Stimulated activated naive CD8-positive, alpha-beta T cell treated with anti-CD3 and anti-CD28 coated beads, Interleukin-15, Interleukin-2, amounts not matched to agents 100 ng/mL and 50 ng/mL, for 24 hours (primary cell): ENCODE data around the gene MLLT11.

ENCODE experiments used
- H3K27ac Mint-ChIP-seq: one replicate; pipeline ENCODE4 v1.8.0; 2021; ENCODE audit warnings: mild to moderate bottlenecking, mixed read lengths
- H3K27me3 Mint-ChIP-seq: one replicate; pipeline ENCODE4 v1.8.0; 2021; ENCODE audit warnings: mixed read lengths
- H3K36me3 Mint-ChIP-seq: one replicate; pipeline ENCODE4 v1.8.0; 2021; ENCODE audit warnings: low read depth, mixed read lengths
- H3K4me1 Mint-ChIP-seq: one replicate; pipeline ENCODE4 v1.8.0; 2021; ENCODE audit warnings: low read depth, mixed read lengths
- H3K4me3 Mint-ChIP-seq: one replicate; pipeline ENCODE4 v1.8.0; 2021; ENCODE audit warnings: mild to moderate bottlenecking, mixed read lengths
- H3K9me3 Mint-ChIP-seq: one replicate; pipeline ENCODE4 v1.8.0; 2021; ENCODE audit warnings: mixed read lengths

MLLT11 gene

DNA sequence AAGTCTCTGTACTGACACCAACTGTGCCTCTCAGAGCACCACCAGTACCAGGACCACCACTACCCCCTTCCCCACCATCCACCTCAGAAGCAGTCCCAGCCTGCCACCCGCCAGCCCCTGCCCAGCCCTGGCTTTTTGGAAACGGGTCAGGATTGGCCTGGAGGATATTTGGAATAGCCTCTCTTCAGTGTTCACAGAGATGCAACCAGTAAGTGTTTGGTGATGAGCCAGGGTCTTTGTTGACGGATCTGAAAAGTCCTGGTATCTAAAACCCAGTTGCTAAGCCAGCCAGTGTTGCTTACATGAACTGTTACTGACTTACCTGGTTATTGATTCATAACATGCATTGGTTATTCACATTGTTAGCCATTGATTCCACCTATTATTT, 11.6 kb upstream of the MLLT11 start:
- H3K27me3 Mint-ChIP-seq, result no peaks in the 10 kb centered on the region
- H3K36me3 Mint-ChIP-seq, result peaks cover 42% of the 10 kb centered on the region
- H3K4me3 Mint-ChIP-seq, result peak overlapping the region; percentile 90
- H3K4me1 Mint-ChIP-seq, result peaks cover 55% of the 10 kb centered on the region
- H3K9me3 Mint-ChIP-seq, result no peaks in the 10 kb centered on the region
- peak overlapping the region; percentile 84 for H3K27ac Mint-ChIP-seq

DNA sequence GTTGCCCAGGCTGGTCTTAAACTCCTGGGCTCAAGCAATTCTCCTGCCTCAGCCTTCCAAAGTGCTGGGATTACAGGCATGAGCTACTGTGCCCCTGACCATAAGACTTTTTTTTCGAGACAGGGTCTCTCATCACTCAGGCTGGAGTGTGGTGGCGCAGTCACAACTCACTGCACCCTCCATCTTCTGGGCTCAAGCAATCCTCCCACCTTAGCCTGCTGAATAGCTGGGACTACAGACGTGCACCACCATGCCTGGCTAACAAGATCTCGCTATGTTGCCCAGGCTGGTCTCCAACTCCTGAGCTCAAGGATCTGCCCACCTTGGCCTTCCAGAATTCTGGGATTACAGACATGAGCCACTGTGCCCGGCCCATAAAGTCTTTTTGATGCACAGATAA, 10.7 kb upstream of the MLLT11 start:
- peaks cover 57% of the 10 kb centered on the region for H3K4me1 Mint-ChIP-seq
- H3K27me3 Mint-ChIP-seq, result no peaks in the 10 kb centered on the region
- peaks cover 49% of the 10 kb centered on the region for H3K36me3 Mint-ChIP-seq
- H3K9me3 Mint-ChIP-seq, result no peaks in the 10 kb centered on the region
- peak overlapping the region; percentile 7 for H3K4me3 Mint-ChIP-seq
- H3K27ac Mint-ChIP-seq, result peak overlapping the region; percentile 8

DNA sequence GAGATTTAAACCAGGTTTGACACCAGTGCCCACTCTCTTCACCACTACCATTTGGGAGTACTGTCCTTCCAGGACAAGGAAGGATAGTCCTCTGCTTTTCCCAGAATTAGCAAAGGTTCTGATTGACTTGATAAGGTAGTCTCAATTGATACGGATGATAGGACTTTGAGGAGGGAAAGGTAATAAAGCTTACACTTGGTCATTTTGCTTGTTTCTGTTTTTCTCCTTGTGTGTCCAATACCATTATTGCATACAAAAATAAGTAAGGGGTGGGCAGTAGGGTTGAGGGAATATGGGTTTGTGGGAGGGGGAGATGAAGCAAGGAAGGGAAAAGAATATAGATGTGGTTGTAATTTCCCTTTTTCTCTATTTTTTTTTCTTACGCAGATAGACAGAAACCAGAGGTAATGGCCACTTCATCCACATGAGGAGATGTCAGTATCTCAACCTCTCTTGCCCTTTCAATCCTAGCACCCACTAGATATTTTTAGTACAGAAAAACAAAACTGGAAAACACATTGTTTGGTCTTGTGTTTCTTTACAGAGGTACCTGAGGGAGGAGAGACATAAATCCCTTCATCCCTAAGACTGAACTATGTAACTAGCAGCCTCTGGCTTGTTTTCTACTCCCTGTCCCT, 10.0 kb upstream of the MLLT11 start:
- Mint-ChIP-seq H3K27me3 (no peaks in the 10 kb centered on the region), H3K9me3 (no peaks in the 10 kb centered on the region), H3K36me3 (peaks cover 56% of the 10 kb centered on the region), H3K4me1 (peaks cover 64% of the 10 kb centered on the region), H3K4me3 (no peak overlapping the region), H3K27ac (peak overlapping the region; percentile 8)

- Mint-ChIP-seq H3K27ac (peak overlapping the region; percentile 74), H3K36me3 (peaks cover 69% of the 10 kb centered on the region), H3K27me3 (no peaks in the 10 kb centered on the region), H3K9me3 (no peaks in the 10 kb centered on the region), H3K4me3 (no peak overlapping the region), H3K4me1 (peaks cover 70% of the 10 kb centered on the region)
Measured at GRCh38 chr1:151051356-151052009, 8.7 kb upstream of the MLLT11 start.

GRCh38 chr1:151054971-151055547, 5.1 kb upstream of the MLLT11 start:
- no peaks in the 10 kb centered on the region for H3K9me3 Mint-ChIP-seq
- H3K4me1 Mint-ChIP-seq, result peaks cover 58% of the 10 kb centered on the region
- H3K27me3 Mint-ChIP-seq, result no peaks in the 10 kb centered on the region
- peak overlapping the region; percentile 97 for H3K27ac Mint-ChIP-seq
- peak overlapping the region; percentile 98 for H3K4me3 Mint-ChIP-seq
- H3K36me3 Mint-ChIP-seq, result peaks cover 92% of the 10 kb centered on the region

DNA sequence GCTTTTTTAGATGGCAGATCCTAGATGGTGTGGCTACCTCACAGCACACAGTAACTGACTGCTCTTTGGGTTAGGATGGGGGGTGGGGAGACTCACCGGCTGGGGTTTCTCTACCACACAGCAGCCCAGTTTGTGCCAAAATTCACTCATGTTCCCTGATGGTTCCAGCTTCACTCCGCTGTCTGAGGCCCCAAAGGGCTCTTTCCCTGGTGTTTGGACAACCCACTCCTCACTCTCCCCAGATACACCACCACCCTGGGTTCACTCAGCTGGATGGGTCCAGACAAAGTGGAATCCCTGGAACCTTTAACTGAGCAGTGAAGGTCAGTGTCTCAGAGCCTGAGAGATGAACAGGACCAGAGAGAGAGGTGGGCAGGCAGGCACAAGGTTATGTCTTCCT, 4.6 kb upstream of the MLLT11 start:
- H3K27ac Mint-ChIP-seq, result peak overlapping the region; percentile 97
- H3K4me3 Mint-ChIP-seq, result peak overlapping the region; percentile 98
- no peaks in the 10 kb centered on the region for H3K9me3 Mint-ChIP-seq
- H3K36me3 Mint-ChIP-seq, result peaks cover 86% of the 10 kb centered on the region
- H3K27me3 Mint-ChIP-seq, result no peaks in the 10 kb centered on the region
- H3K4me1 Mint-ChIP-seq, result peaks cover 61% of the 10 kb centered on the region

- peaks cover 65% of the 10 kb centered on the region for H3K4me1 Mint-ChIP-seq
- peaks cover 81% of the 10 kb centered on the region for H3K36me3 Mint-ChIP-seq
- no peaks in the 10 kb centered on the region for H3K27me3 Mint-ChIP-seq
- peak overlapping the region; percentile 97 for H3K27ac Mint-ChIP-seq
- H3K4me3 Mint-ChIP-seq, result peak overlapping the region; percentile 98
- H3K9me3 Mint-ChIP-seq, result no peaks in the 10 kb centered on the region
Measured at GRCh38 chr1:151056149-151056548, 4.0 kb upstream of the MLLT11 start.

DNA sequence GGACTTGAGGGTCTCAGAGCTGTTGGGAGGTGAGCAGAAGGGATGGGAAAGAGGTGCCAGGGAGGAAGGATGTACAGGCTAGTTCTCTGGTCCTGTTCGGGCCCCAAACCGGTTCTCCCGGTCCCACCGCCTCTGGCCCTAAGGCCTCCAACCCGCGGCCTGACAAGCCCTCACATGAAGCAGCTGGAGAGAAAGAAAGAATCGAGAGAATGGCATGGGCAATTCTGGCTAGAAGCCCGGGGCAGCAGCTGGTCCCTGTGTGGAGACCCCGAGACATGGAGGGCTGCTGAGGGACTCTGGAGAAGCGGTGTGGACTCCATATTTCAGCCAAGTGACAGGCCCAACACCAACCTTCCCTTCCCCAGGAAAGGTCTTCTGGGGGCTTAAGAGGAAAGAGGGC, 1.5 kb upstream of the MLLT11 start:
- Mint-ChIP-seq H3K36me3 (peaks cover 55% of the 10 kb centered on the region), H3K4me3 (peak overlapping the region; percentile 98), H3K9me3 (no peaks in the 10 kb centered on the region), H3K4me1 (peaks cover 72% of the 10 kb centered on the region), H3K27ac (peak overlapping the region; percentile 97), H3K27me3 (no peaks in the 10 kb centered on the region)

DNA sequence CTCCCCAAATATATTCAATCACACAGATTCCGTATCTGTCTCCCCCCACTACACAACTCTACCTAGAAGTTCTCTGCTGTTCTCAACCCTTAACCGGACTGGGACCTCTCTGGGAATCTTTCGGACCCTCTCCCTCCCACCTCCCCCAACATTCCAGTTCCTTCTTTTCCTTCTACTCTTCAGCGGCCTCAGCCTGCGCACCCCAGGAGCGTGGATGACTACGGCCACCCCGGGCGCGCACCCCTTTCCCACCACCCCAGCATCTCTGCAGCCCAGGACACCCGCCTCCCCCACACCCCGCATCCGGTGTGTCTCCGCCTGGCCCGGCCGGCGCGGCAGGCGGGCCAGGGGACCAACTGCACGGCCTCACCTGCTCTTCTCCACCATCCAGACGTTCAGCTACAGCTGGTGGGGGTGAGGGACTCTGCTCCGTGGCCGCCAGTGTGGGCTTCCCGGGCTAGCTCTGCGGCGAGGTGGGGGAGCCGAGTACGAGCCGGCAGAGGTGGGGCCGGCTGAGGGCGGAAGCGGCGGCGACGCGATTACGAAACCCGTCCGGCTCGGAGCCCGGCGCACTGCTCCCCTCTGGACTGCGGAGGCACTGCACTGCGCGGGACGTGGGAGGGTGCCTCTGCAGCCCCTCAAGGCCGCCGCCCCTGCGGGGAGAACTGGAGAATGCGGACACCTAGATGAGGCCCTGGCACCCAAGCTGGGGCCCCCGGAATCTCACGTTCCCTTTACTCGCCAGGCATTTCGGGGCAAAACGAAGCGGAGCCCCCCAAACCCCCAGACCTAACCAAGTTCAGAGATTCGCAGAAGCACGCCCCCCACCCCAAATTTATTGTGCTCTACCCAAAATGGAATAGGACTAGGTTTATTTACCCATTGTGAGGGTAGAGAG, 839 bp upstream of the MLLT11 start, which contains the start of gene CDC42SE1:
Gene CDC42SE1, minus strand, starts transcription at position 514 of the 898 bp plus-strand sequence. CDS start 3,892 bp downstream, outside the sequence.
- Mint-ChIP-seq H3K9me3 (no peaks in the 10 kb centered on the region), H3K4me3 (peak within 1 kb of the TSS; percentile 98), H3K36me3 (peaks cover 49% of the 10 kb centered on the region), H3K27me3 (no peaks in the 10 kb centered on the region), H3K4me1 (peaks cover 69% of the 10 kb centered on the region), H3K27ac (peak within 1 kb of the TSS; percentile 97)

GRCh38 chr1:151060657-151061421, 642 bp downstream of the MLLT11 start:
- Mint-ChIP-seq H3K4me3 (peak overlapping the region; percentile 98), H3K9me3 (no peaks in the 10 kb centered on the region), H3K36me3 (peaks cover 35% of the 10 kb centered on the region), H3K27me3 (no peaks in the 10 kb centered on the region), H3K27ac (peak overlapping the region; percentile 97), H3K4me1 (peaks cover 54% of the 10 kb centered on the region)

- peaks cover 45% of the 10 kb centered on the region for H3K4me1 Mint-ChIP-seq
- H3K4me3 Mint-ChIP-seq, result peak overlapping the region; percentile 98
- no peak overlapping the region for H3K27ac Mint-ChIP-seq
- peaks cover 31% of the 10 kb centered on the region for H3K36me3 Mint-ChIP-seq
- H3K27me3 Mint-ChIP-seq, result no peaks in the 10 kb centered on the region
- no peaks in the 10 kb centered on the region for H3K9me3 Mint-ChIP-seq
Measured at GRCh38 chr1:151061704-151062103, 1.5 kb downstream of the MLLT11 start.

- H3K27ac Mint-ChIP-seq, result no peak overlapping the region
- peaks cover 19% of the 10 kb centered on the region for H3K36me3 Mint-ChIP-seq
- H3K9me3 Mint-ChIP-seq, result no peaks in the 10 kb centered on the region
- no peak overlapping the region for H3K4me3 Mint-ChIP-seq
- peaks cover 34% of the 10 kb centered on the region for H3K4me1 Mint-ChIP-seq
- H3K27me3 Mint-ChIP-seq, result no peaks in the 10 kb centered on the region
Measured at GRCh38 chr1:151062741-151063371, 2.7 kb downstream of the MLLT11 start.

GRCh38 chr1:151065089-151065645, 5.0 kb downstream of the MLLT11 start:
- Mint-ChIP-seq H3K4me3 (no peak overlapping the region), H3K27ac (no peak overlapping the region), H3K4me1 (peaks cover 47% of the 10 kb centered on the region), H3K9me3 (no peaks in the 10 kb centered on the region), H3K36me3 (peaks cover 6% of the 10 kb centered on the region), H3K27me3 (no peaks in the 10 kb centered on the region)
